Measurements from ENCODE around the gene BLTP3B.
A peak's percentile ranks its signal among the peaks of the same experiment; 100 is the strongest.

Gene BLTP3B

GRCh38 chr12:100163416-100164152 lies 20.9 kb upstream of the BLTP3B start:
- peak; percentile 27 for DNase-seq

GRCh38 chr12:100159391-100160104 lies 16.9 kb upstream of the BLTP3B start:
- no peak for DNase-seq

- no peak for DNase-seq
These were observed 15.9 kb upstream of the BLTP3B start for GRCh38 chr12:100158535-100158934.

- no peak for DNase-seq
These were observed 14.8 kb upstream of the BLTP3B start for GRCh38 chr12:100157427-100157821.

- no peak for DNase-seq
These were observed 14.2 kb upstream of the BLTP3B start for GRCh38 chr12:100156731-100157426.

GRCh38 chr12:100154474-100155247 lies 12.0 kb upstream of the BLTP3B start:
- DNase-seq: no peak

- DNase-seq: no peak
These were observed 10.5 kb upstream of the BLTP3B start for GRCh38 chr12:100153131-100153530.

GRCh38 chr12:100151769-100152168 lies 9.1 kb upstream of the BLTP3B start:
- DNase-seq: no peak

GRCh38 chr12:100146252-100146651 lies 3.6 kb upstream of the BLTP3B start:
- no peak for DNase-seq

GRCh38 chr12:100145643-100146042 lies 3.0 kb upstream of the BLTP3B start:
- DNase-seq: no peak

- DNase-seq: no peak
These were observed 450 bp downstream of the BLTP3B start for GRCh38 chr12:100141998-100142850.

- DNase-seq: no peak
These were observed 1.0 kb downstream of the BLTP3B start for GRCh38 chr12:100141666-100141997.

- DNase-seq: no peak
These were observed 3.9 kb downstream of the BLTP3B start for GRCh38 chr12:100138803-100139098.

GRCh38 chr12:100138048-100138802 lies 4.4 kb downstream of the BLTP3B start:
- DNase-seq: no peak

GRCh38 chr12:100133200-100133599 lies 9.5 kb downstream of the BLTP3B start:
- no peak for DNase-seq

- no peak for DNase-seq
These were observed 14.2 kb downstream of the BLTP3B start for GRCh38 chr12:100128512-100128908.

GRCh38 chr12:100127766-100128511 lies 14.7 kb downstream of the BLTP3B start:
- DNase-seq: no peak

GRCh38 chr12:100123316-100124095 lies 19.2 kb downstream of the BLTP3B start:
- no peak for DNase-seq

GRCh38 chr12:100120355-100120754 lies 22.3 kb downstream of the BLTP3B start:
- DNase-seq: no peak

GRCh38 chr12:100115291-100115690 lies 27.4 kb downstream of the BLTP3B start:
- no peak for DNase-seq

Measured in NCI-H1436 treated with DMSO at 0.1 percent for 48 hours (cell line).